Pancreas (tissue), 10 donors: ENCODE measurements around the gene NOD2. TPM values are rescaled to one million over a fixed set of nuclear protein-coding genes. Genes with fewer than 3 reads are reported as not detected.
A peak's percentile ranks its signal among the peaks of the same experiment; 100 is the strongest.

ENCODE experiments used
- ATAC-seq, 4 donors: fragments of 200-7000 bp; cut with Tn5 transposase; one replicate each; pipeline versions ENCODE4 v1.8.0 to v1.9.1; 2020; ENCODE audit warnings: mild to moderate bottlenecking in 4 of 4, moderate library complexity in 4 of 4
- DNase-seq, 6 donors: peaks; one replicate each; pipeline ENCODE4 v3.0.0-alpha.2; 2020
- FAIRE-seq: peaks from 2 replicates; lab custom pipeline; 2012; peaks lifted over from hg19 to GRCh38; lab: Jason Lieb, UNC
- H3K27ac ChIP-seq, 4 donors: fragments of 200-600 bp; sonication (generic); 1 replicate in 3 of 4; 2 replicates in 1 of 4; pipeline versions ENCODE4 v1.5.0 to v1.8.0; 2020
- H3K27me3 ChIP-seq, 4 donors: fragments of 200-600 bp; one replicate each; pipeline ENCODE4 v1.8.0; 2021
- H3K36me3 ChIP-seq, 3 donors: fragments of 200-600 bp; sonication (generic) in 1 of 3; one replicate each; pipeline versions ENCODE4 v1.5.0 to v1.8.0; 2020 to 2021
- H3K4me1 ChIP-seq, 3 donors: fragments of 200-600 bp; one replicate each; pipeline ENCODE4 v1.8.0; 2021
- H3K4me3 ChIP-seq, 4 donors: fragments of 200-600 bp; sonication (generic) in 2 of 4; one replicate each; pipeline versions ENCODE4 v1.5.0 to v1.8.0; 2020 to 2021
- H3K9me3 ChIP-seq, 4 donors: fragments of 200-600 bp; one replicate each; pipeline ENCODE4 v1.8.0; 2021
- WGBS, 2 donors: extraction: QIAGEN DNeasy Blood & Tissue Kit; methylation state at CpG; one replicate each; pipeline ENCODE4 v1.1.7; 2013; 5-methylcytosine and 5-hydroxymethylcytosine counted together
- intact Hi-C, 3 donors: fragments of 100-400 bp; cut with DNase I; formaldehyde crosslinking; loops; one replicate each; pipeline versions ENCODE4 v1.11.1 to v1.14.2; 2022
- polyA plus RNA-seq, 2 donors: library from polyadenylated mRNA; stranded (reverse); fragments of 200-250 nt; gene quantifications; one replicate each; pipeline ENCODE4 v1.2.3, GENCODE V29; 2013
- total RNA-seq, 6 donors: library from RNA; stranded (reverse); fragmentation: NEBNext Ultra II Directional in 4 of 6; extraction: Animal tissue kit (Norgen Biotek cat#: 25700) in 4 of 6; gene quantifications; one replicate each; pipeline versions ENCODE4 v1.2.1 to v1.2.4, GENCODE V29; 2021 to 2023
- TF ChIP-seq, protein P1 (sequence below), 4 donors: fragments of 200-600 bp; sonication (generic) in 3 of 4; IDR thresholded peaks; one replicate each; pipeline versions ENCODE4 v1.5.0 to v1.8.0; 2021; ENCODE audit warnings: antibody characterized with exemption in 4 of 4
- donor health status: healthy with polysubstance abuse.
- donor health status: DM: no; HTN: no; CAD: no; lungs with moderate emphysema.
- donor health status: DM: no; HTN: no; CAD: no.
- donor health status: control.
- donor health status: control.
- donor health status: Bipolar disorder and iron deficiency.
- donor health status: DM: yes; HTN: yes; CAD: no.
- donor health status: DM: no; HTN: no; CAD: no.
- donor health status: DM: no; HTN: no; CAD: no.
- donor health status: DM: yes; HTN: yes; CAD: no.

The NOD2 gene
- total and polyA plus RNA-seq, 8 donors, result 0.08 to 2.1 (median 0.27) TPM

DNA sequence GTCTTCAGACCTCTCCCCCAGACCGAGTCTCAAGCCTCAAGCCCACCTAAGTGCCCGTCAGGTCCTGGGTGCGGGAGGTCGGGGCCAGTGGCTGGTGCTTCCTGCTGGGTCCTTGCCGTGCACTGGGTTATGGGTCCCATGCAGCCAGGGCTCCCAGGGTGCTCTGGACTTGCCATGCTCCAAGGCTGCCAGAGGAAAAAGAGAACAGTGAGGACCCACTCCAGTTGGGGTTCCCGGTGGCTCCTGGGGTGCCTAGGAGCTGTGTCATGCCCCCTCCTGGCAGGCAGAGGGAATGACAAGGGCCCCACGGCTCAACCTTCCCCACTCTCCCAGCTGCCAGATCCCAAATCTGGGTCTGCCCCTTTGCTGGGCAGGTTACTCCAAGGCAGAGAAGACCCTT, 16.1 kb upstream of the NOD2 start:
- no peak for FAIRE-seq
- H3K9me3 ChIP-seq, result no peaks in the 10 kb centered on the region
- TF ChIP-seq, protein P1, sequence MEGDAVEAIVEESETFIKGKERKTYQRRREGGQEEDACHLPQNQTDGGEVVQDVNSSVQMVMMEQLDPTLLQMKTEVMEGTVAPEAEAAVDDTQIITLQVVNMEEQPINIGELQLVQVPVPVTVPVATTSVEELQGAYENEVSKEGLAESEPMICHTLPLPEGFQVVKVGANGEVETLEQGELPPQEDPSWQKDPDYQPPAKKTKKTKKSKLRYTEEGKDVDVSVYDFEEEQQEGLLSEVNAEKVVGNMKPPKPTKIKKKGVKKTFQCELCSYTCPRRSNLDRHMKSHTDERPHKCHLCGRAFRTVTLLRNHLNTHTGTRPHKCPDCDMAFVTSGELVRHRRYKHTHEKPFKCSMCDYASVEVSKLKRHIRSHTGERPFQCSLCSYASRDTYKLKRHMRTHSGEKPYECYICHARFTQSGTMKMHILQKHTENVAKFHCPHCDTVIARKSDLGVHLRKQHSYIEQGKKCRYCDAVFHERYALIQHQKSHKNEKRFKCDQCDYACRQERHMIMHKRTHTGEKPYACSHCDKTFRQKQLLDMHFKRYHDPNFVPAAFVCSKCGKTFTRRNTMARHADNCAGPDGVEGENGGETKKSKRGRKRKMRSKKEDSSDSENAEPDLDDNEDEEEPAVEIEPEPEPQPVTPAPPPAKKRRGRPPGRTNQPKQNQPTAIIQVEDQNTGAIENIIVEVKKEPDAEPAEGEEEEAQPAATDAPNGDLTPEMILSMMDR (IDR thresholded peaks at IDR 0.05), result peak in 1 of 4 donors; percentile 12
- intact Hi-C loops, result no loop called here
- no peak overlapping the region for H3K27ac ChIP-seq
- ATAC-seq, result no peak
- no peaks in the 10 kb centered on the region for H3K4me1 ChIP-seq
- WGBS, 2 donors, result 69 to 72% methylated on average over 7 of the region's 7 CpGs
- peak in 1 of 6 donors; percentile 43 for DNase-seq
- H3K27me3 ChIP-seq, result peaks cover 0 to 8% (median 0%) of the 10 kb centered on the region in 4 donors
- H3K36me3 ChIP-seq, result no peaks in the 10 kb centered on the region
- no peak overlapping the region for H3K4me3 ChIP-seq

DNA sequence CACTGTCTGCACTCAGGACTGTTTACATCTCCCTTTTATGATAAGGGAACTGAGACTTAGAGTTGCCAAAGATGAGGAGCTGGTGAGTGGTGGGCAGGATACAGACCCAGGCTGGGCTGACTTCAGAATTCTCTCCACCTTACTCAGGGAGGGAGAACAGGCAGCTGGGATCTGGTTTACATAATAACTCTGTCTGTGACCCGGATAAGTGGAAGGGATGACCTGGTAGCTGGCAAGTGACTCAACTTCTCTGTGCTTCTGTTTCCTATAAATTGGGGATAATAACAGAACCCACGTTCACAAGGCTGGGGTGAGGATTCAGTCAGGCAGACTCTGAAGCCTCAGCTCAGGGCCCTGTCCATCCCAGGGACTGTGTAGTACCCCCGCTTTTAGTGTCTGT, 14.9 kb upstream of the NOD2 start:
- intact Hi-C loops, result no loop called here
- no peak for FAIRE-seq
- peak in 1 of 6 donors; percentile 19 for DNase-seq

DNA sequence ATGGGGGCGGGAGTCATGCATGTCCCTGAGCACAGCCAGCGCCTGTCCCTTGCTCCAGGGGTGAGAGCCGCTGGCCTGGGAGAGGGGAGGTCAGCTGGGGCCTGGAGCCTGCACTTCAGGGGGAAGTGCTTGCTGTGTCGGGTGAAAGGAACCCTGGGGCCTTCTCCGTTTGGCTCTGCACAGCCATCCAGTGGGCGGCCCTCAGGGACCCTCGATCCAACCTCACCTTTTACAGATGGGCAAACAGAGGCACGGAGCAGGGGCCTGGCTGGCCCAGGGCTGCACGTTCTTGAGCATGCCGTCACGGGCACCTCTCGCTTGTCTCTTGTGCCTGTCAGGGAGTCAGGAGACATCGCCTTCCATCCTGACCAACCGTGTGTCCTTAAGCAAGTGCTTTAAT, 14.1 kb upstream of the NOD2 start:
- no peak for ATAC-seq
- no peaks in the 10 kb centered on the region for H3K4me1 ChIP-seq
- WGBS, 2 donors, result 85 to 91% methylated on average over 14 of the region's 14 CpGs
- H3K9me3 ChIP-seq, result no peaks in the 10 kb centered on the region
- no peak for FAIRE-seq
- H3K27me3 ChIP-seq, result no peaks in the 10 kb centered on the region
- TF ChIP-seq, protein P1 (IDR thresholded peaks at IDR 0.05), result no peak
- peak in 1 of 6 donors; percentile 35 for DNase-seq
- H3K4me3 ChIP-seq, result peak overlapping the region in 1 of 4 donors; percentile 25
- intact Hi-C loops, result no loop called here
- no peaks in the 10 kb centered on the region for H3K36me3 ChIP-seq
- no peak overlapping the region for H3K27ac ChIP-seq

More for the DNA sequence above, 14.9 kb upstream of the NOD2 start:
- Histone ChIP-seq H3K27me3 (peaks cover 0 to 3% (median 0%) of the 10 kb centered on the region in 4 donors), H3K4me3 (no peak overlapping the region), H3K36me3 (no peaks in the 10 kb centered on the region), H3K4me1 (no peaks in the 10 kb centered on the region), H3K9me3 (no peaks in the 10 kb centered on the region), H3K27ac (no peak overlapping the region)
- TF ChIP-seq, protein P1 (IDR thresholded peaks at IDR 0.05), result no peak
- ATAC-seq, result no peak
- 62 to 68% methylated on average over 3 of the region's 3 CpGs for WGBS, 2 donors

DNA sequence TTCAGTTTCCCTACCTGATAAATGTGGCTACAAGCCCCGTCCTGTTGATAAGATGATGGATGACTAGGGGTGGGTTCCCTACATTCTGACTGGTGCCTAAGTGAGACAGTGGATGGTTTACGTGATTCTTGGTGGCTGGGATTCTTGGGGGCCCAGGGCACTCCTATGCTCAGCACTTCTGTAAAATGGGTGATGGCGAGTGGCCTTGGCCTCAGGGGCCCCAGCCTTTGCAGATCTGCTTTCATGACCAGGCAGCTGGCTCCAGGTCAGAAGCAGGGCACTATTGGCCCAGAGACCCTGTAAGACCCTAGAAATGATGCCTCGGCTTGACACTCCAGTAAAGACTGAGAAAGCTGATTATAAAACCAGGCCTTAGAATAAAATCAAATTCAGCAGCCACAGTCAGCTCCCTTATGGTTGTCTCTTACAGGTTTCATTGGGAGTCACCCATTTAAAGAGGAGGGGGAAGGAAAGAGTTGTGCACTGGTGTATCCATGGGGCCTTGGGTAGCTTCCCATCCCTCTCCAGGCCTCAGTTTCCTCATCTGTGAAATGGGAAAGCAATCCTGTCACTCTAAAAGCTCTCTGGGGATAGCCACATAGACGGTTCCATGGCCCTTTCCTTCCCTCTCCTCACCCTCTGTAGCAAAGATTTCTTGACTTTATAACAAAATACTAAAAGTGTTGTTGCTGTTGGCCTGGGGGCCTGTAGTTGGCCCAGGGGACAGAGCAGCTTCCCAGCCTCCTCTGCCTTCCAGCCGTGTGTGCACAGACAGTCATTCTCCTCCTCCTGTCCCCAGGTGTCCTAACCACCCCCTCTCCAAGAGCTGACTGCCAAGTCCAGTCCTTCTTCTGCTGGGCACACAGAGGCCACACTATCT, 13.5 kb upstream of the NOD2 start:
- Histone ChIP-seq H3K9me3 (no peaks in the 10 kb centered on the region), H3K36me3 (no peaks in the 10 kb centered on the region), H3K4me3 (peak overlapping the region in 1 of 4 donors; percentile 25), H3K27ac (no peak overlapping the region), H3K4me1 (no peaks in the 10 kb centered on the region), H3K27me3 (no peaks in the 10 kb centered on the region)
- ATAC-seq (no peak), FAIRE-seq (no peak), DNase-seq (peak in 1 of 6 donors; percentile 22)
- TF ChIP-seq, protein P1 (IDR thresholded peaks at IDR 0.05), result no peak
- WGBS, 2 donors, result 80 to 81% methylated on average over 6 of the region's 6 CpGs
- intact Hi-C loops, result no loop called here

DNA sequence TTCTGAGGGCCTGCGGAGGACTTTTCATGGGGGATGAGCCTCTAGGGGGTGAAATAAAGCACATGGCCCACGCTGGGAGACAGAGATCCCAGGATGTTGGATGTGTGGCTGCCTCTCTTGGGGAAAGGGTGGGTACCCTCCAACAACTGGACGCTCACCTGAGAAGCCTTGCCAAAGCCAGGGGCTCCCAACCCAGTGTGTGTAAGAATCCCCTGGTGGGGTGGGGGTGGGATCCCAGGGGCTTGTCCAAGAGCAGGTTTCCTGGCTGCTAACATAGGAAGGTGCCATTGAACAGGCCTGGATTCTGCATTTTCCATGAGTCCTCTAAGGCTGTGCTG, 12.9 kb upstream of the NOD2 start:
- H3K4me3 ChIP-seq, result peak overlapping the region in 1 of 4 donors; percentile 25

More for the DNA sequence above, 12.9 kb upstream of the NOD2 start:
- Histone ChIP-seq H3K27me3 (no peaks in the 10 kb centered on the region), H3K36me3 (no peaks in the 10 kb centered on the region), H3K27ac (no peak overlapping the region), H3K4me1 (no peaks in the 10 kb centered on the region), H3K9me3 (no peaks in the 10 kb centered on the region)
- FAIRE-seq, result no peak
- DNase-seq, result no peak
- intact Hi-C loops, result no loop called here
- no peak for ATAC-seq
- TF ChIP-seq, protein P1 (IDR thresholded peaks at IDR 0.05), result no peak
- 85 to 95% methylated on average over 3 of the region's 3 CpGs for WGBS, 2 donors
